NCI-H2196 (cell line): Measurements from ENCODE around the gene APOL6.
"Not testable (repeated sequence)": the region's sequence is repeated elsewhere in the genome, so short reads cannot be mapped to it uniquely, and the experiment has no call there.

Source experiments
- DNase-seq: peaks from one replicate; lab custom pipeline; 2025; ENCODE audit not compliant: unreplicated experiment; lab: John Stamatoyannopoulos, UW

The APOL6 gene

GRCh38 chr22:35617137-35617755 lies 31.0 kb upstream of the APOL6 start, which contains the start of gene MB:
MB (minus strand) TSS chr22:35617329; CDS start chr22:35617257, 72 bp downstream.
- no peak for DNase-seq

- no peak for DNase-seq
Measured at GRCh38 chr22:35618427-35619223, 29.6 kb upstream of the APOL6 start.

- no peak for DNase-seq
Measured at GRCh38 chr22:35619336-35620094, 28.7 kb upstream of the APOL6 start.

- no peak for DNase-seq
Measured at GRCh38 chr22:35620624-35621251, 27.5 kb upstream of the APOL6 start.

- DNase-seq = no peak
Measured at GRCh38 chr22:35621451-35621850, 26.8 kb upstream of the APOL6 start.

GRCh38 chr22:35622191-35622913 lies 25.9 kb upstream of the APOL6 start:
- peak; percentile 81 for DNase-seq

- not testable (repeated sequence) for DNase-seq
Measured at GRCh38 chr22:35623885-35624284, 24.4 kb upstream of the APOL6 start.

GRCh38 chr22:35624547-35624946 lies 23.7 kb upstream of the APOL6 start:
- no peak for DNase-seq

GRCh38 chr22:35625763-35626432 lies 22.3 kb upstream of the APOL6 start:
- DNase-seq = no peak

GRCh38 chr22:35627267-35628041 lies 20.8 kb upstream of the APOL6 start:
- DNase-seq = peak; percentile 65

- DNase-seq = no peak
Measured at GRCh38 chr22:35628732-35629131, 19.5 kb upstream of the APOL6 start.

GRCh38 chr22:35629406-35630216 lies 18.6 kb upstream of the APOL6 start:
- DNase-seq = no peak

- DNase-seq = no peak
Measured at GRCh38 chr22:35630387-35630793, 17.9 kb upstream of the APOL6 start.

GRCh38 chr22:35630891-35631290 lies 17.4 kb upstream of the APOL6 start:
- no peak for DNase-seq

- DNase-seq = no peak
Measured at GRCh38 chr22:35631597-35631996, 16.6 kb upstream of the APOL6 start.

GRCh38 chr22:35632935-35633334 lies 15.3 kb upstream of the APOL6 start:
- no peak for DNase-seq

- no peak for DNase-seq
Measured at GRCh38 chr22:35633520-35633919, 14.7 kb upstream of the APOL6 start.

- no peak for DNase-seq
Measured at GRCh38 chr22:35634015-35634414, 14.2 kb upstream of the APOL6 start.
